ENCODE data around the gene OSBP2. TPM values are rescaled to one million over a fixed set of nuclear protein-coding genes. Genes with fewer than 3 reads are reported as not detected.

OSBP2 gene
- total RNA-seq, 4 donors from 2014 or later = 0.35 to 3.5 (median 1.8) TPM

DNA sequence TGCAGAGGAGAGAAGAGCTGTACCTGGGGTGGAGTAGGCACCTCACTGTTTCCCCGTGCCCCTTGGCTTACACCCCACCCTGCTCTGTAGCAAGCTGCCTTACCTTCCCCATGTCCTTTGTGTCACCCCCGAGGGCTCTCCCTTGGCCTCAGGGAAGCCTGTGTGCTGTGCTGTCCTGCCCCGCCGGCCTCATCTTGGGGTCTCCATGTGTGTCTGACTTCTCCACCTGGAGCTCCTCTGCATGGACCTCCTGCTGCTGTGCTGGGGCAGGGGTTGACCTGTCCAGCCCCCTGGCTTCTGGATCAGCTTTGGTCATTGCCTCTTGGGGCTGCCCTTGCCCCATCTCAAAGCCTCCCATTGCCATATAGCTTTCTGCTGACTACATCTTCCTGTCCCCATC lies 59.8 kb downstream of the OSBP2 start:
- no peak for ATAC-seq
- 82% methylated on average over 2 of the region's 4 CpGs; no CpG with 5 or more reads in 1 of the 2 donors for WGBS, 2 donors (ENCODE audit: low coverage in 1 of 2)
- H3K27ac ChIP-seq = no peak overlapping the region

DNA sequence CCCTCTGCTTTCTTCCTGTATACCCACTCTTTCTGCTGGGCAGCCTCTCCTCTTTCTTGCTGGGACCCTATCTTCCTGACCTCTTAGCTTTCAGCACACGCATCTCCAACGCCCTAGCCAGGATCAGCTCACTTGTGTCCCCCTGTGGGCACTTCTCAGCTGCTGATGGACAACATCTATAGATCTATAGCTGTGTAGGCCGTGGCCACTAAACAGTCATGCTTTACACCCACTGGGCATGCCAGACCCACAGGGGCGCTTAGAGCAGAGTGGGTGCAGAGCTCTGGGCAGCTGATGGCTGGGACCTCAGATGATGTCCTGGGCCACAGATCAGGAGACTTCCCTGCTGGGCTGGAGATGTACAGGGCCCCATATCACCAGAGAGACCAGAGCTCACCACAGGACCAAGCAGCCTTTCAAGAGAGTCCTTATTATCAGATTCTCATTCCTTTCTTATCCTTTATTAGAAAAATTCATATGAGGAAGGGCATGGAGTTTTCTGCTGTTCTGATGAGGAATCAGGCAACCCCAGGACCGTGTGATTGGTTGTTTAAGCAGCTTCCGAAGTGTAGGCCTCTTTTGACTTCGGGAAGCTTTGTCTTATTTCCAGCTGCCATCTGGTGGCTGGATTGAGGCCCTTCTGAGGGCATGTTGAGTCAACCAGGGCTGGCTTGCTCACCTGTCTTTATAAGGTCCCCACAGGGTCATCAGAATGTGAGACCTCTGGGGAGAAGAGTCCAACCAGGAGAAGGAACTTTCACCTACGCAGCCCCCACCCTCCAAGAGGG lies 60.5 kb downstream of the OSBP2 start:
- H3K9me3 ChIP-seq = no peaks in the 10 kb centered on the region
- no peak for TF ChIP-seq EP300 (IDR thresholded peaks at IDR 0.05)
- TF ChIP-seq, protein P1, sequence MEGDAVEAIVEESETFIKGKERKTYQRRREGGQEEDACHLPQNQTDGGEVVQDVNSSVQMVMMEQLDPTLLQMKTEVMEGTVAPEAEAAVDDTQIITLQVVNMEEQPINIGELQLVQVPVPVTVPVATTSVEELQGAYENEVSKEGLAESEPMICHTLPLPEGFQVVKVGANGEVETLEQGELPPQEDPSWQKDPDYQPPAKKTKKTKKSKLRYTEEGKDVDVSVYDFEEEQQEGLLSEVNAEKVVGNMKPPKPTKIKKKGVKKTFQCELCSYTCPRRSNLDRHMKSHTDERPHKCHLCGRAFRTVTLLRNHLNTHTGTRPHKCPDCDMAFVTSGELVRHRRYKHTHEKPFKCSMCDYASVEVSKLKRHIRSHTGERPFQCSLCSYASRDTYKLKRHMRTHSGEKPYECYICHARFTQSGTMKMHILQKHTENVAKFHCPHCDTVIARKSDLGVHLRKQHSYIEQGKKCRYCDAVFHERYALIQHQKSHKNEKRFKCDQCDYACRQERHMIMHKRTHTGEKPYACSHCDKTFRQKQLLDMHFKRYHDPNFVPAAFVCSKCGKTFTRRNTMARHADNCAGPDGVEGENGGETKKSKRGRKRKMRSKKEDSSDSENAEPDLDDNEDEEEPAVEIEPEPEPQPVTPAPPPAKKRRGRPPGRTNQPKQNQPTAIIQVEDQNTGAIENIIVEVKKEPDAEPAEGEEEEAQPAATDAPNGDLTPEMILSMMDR (IDR thresholded peaks at IDR 0.05) = peak in 3 of 4 experiments; percentile 54 to 73 (median 71)
- TF ChIP-seq POLR2AphosphoS5 (IDR thresholded peaks at IDR 0.05) = no peak
- no peak for TF ChIP-seq POLR2A (IDR thresholded peaks at IDR 0.05)
- H3K27ac ChIP-seq = no peak overlapping the region
- 20 to 58% methylated on average over 2 of the region's 8 CpGs for WGBS, 2 donors (ENCODE audit: low coverage in 1 of 2)
- ATAC-seq = peak; percentile 66
- no peaks in the 10 kb centered on the region for H3K4me1 ChIP-seq
- no peaks in the 10 kb centered on the region for H3K36me3 ChIP-seq
- H3K4me3 ChIP-seq = no peak overlapping the region
- no peaks in the 10 kb centered on the region for H3K27me3 ChIP-seq

More for the DNA sequence above, 59.8 kb downstream of the OSBP2 start:
- Histone ChIP-seq H3K9me3 (no peaks in the 10 kb centered on the region), H3K36me3 (no peaks in the 10 kb centered on the region), H3K27me3 (no peaks in the 10 kb centered on the region), H3K4me3 (no peak overlapping the region), H3K4me1 (no peaks in the 10 kb centered on the region)
- TF ChIP-seq EP300 (IDR thresholded peaks at IDR 0.05) (no peak), POLR2AphosphoS5 (IDR thresholded peaks at IDR 0.05) (no peak), POLR2A (IDR thresholded peaks at IDR 0.05) (no peak)
- TF ChIP-seq, protein P1 (IDR thresholded peaks at IDR 0.05) = no peak

DNA sequence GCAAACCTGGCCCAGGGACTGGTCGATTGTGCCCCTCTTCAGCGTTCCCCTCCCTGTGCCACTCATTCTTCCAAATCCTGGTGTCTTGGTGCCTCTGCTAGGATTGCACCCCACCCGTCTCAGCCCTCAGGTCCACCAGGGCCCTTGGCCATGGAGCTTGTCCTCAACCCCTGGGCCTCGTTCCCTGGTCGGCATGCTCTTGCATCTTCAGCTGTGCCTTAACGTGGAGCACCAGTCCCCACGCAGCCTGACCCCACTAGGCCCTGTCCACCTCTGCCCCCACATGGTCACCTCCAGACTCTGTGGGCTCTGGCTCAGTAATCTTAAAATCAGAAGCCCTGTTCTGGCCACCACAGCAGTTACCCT lies 61.1 kb downstream of the OSBP2 start:
- H3K27ac ChIP-seq = no peak overlapping the region
- ATAC-seq = no peak
- 67 to 89% methylated on average over 1 to 5 of the region's 7 CpGs for WGBS, 2 donors (ENCODE audit: low coverage in 1 of 2)

DNA sequence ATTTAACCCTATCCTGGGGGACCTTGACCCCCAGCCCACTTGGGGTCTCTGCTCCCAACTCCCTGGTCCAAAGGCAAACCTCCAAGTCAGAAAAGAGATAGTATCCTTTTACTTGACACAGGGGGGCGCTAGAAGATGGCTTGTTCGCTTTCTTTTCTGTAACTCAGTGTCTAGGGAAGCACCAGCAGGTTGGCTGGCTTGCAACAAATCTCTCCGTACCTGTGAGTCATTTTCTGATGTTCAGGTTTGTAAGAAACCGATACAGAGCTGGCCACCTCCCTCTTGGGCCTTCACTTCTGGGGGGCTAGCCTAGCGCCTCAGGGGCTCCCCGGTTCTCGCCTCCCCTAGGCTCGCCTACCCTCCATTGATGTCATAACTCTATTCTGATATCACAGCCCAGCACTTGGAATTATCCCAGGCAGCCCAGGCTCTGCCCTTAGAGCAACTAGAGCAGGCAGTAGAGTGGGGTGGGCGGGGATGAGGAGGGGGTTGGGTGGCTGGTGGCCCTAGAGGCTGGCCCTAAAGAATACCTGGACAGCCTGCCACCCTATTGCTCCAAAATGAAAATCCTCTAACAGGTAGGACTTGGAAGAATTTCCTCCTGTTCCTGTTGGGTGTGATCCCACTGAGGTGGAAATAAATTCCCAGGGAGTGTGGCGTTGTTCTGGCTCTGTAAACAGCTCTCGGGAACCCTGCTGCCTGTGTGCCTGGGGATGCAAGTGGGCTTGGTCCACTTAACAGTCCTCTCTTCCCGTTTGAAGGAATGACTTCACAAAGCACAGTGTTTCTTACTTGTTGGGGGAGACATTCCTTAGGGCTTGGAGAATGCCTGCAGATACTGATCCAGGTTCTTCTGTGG lies 69.4 kb downstream of the OSBP2 start:
- Histone ChIP-seq H3K4me3 (no peak overlapping the region), H3K27me3 (no peaks in the 10 kb centered on the region), H3K27ac (no peak overlapping the region), H3K4me1 (no peaks in the 10 kb centered on the region), H3K9me3 (no peaks in the 10 kb centered on the region), H3K36me3 (no peaks in the 10 kb centered on the region)
- TF ChIP-seq, protein P1 (IDR thresholded peaks at IDR 0.05) = peak in 3 of 4 experiments; percentile 51 to 62 (median 58)
- TF ChIP-seq POLR2AphosphoS5 (IDR thresholded peaks at IDR 0.05) = no peak
- no peak for TF ChIP-seq EP300 (IDR thresholded peaks at IDR 0.05)
- no peak for TF ChIP-seq POLR2A (IDR thresholded peaks at IDR 0.05)
- no peak for ATAC-seq
- WGBS, 2 donors (ENCODE audit: low coverage in 1 of 2) = 20 to 23% methylated on average over 1 to 7 of the region's 12 CpGs

More for the DNA sequence above, 61.1 kb downstream of the OSBP2 start:
- Histone ChIP-seq H3K9me3 (no peaks in the 10 kb centered on the region), H3K36me3 (no peaks in the 10 kb centered on the region), H3K4me1 (no peaks in the 10 kb centered on the region), H3K4me3 (no peak overlapping the region), H3K27me3 (no peaks in the 10 kb centered on the region)
- no peak for TF ChIP-seq POLR2AphosphoS5 (IDR thresholded peaks at IDR 0.05)
- TF ChIP-seq, protein P1 (IDR thresholded peaks at IDR 0.05) = peak in 1 of 4 experiments; percentile 15
